Neural cell (in vitro differentiated cells): ENCODE measurements around the gene CRACDL. TPM values are rescaled to one million over a fixed set of nuclear protein-coding genes. Genes with fewer than 3 reads are reported as not detected.

ENCODE experiments used
- H2AFZ ChIP-seq: fragments of 200-600, 300-800 bp; sonication (generic), shearing (Covaris generic); 2 replicates; pipeline ENCODE4 v1.6.0; 2014; ENCODE audit warnings: low read depth, mild to moderate bottlenecking, antibody characterized with exemption, low read length, moderate library complexity
- H3F3A ChIP-seq: fragments of 200-600 bp; shearing (Covaris generic); 2 replicates; pipeline ENCODE4 v1.6.1; 2016; ENCODE audit warnings: mild to moderate bottlenecking, moderate library complexity, mixed read lengths, antibody characterized with exemption, low read length; ENCODE audit not compliant: insufficient read depth, poor library complexity, severe bottlenecking
- H3K27ac ChIP-seq: fragments of 200-600, 300-800 bp; sonication (generic), shearing (Covaris generic); 2 replicates; pipeline ENCODE4 v1.5.1; 2014; ENCODE audit warnings: mild to moderate bottlenecking, low read length, moderate library complexity
- H3K27me3 ChIP-seq: fragments of 300-800, 200-600 bp; sonication (generic), shearing (Covaris generic); 2 replicates; pipeline ENCODE4 v1.6.0; 2014; ENCODE audit warnings: mild to moderate bottlenecking, low read depth, low read length, moderate library complexity; ENCODE audit not compliant: insufficient read depth
- H3K36me3 ChIP-seq: fragments of 300-800, 200-600 bp; sonication (generic), shearing (Covaris generic); 2 replicates; pipeline ENCODE4 v1.5.1; 2014; ENCODE audit warnings: mild to moderate bottlenecking, antibody characterized with exemption, low read length, moderate library complexity; ENCODE audit not compliant: insufficient read depth
- H3K4me2 ChIP-seq: fragments of 300-800, 200-600 bp; sonication (generic), shearing (Covaris generic); 2 replicates; pipeline ENCODE4 v1.6.0; 2014; ENCODE audit warnings: mild to moderate bottlenecking, low read length
- H3K4me3 ChIP-seq: fragments of 300-800, 200-600 bp; sonication (generic), shearing (Covaris generic); 2 replicates; pipeline ENCODE4 v1.5.1; 2014; ENCODE audit warnings: mild to moderate bottlenecking, low read length, moderate library complexity
- H3K79me2 ChIP-seq: fragments of 200-600 bp; shearing (Covaris generic); replicated peaks from 2 replicates; pipeline ENCODE4 v1.6.0; 2014; ENCODE audit warnings: mild to moderate bottlenecking, low read length, moderate library complexity; ENCODE audit not compliant: insufficient read depth
- H3K9ac ChIP-seq: fragments of 300-800, 200-600 bp; sonication (generic), shearing (Covaris generic); 2 replicates; pipeline ENCODE4 v1.6.1; 2016; ENCODE audit warnings: mild to moderate bottlenecking, low read length, mixed read lengths
- H3K9me2 ChIP-seq: fragments of 200-600 bp; shearing (Covaris generic); 2 replicates; pipeline ENCODE4 v1.6.1; 2016; ENCODE audit warnings: mild to moderate bottlenecking, low read length, mixed read lengths; ENCODE audit not compliant: insufficient read depth
- H3K9me3 ChIP-seq: fragments of 200-600, 300-800 bp; sonication (generic), shearing (Covaris generic); 2 replicates; pipeline ENCODE4 v1.6.1; 2016; ENCODE audit warnings: mild to moderate bottlenecking, mixed run types, low read length, moderate library complexity, mixed read lengths
- H4K20me1 ChIP-seq: fragments of 200-600 bp; shearing (Covaris generic); 2 replicates; pipeline ENCODE4 v1.6.1; 2016; ENCODE audit warnings: mild to moderate bottlenecking, mixed run types; ENCODE audit not compliant: insufficient read depth
- EP300 ChIP-seq: fragments of 450-650 bp; conservative IDR thresholded peaks from 2 replicates; pipeline ENCODE4 v1.6.1; 2014; ENCODE audit warnings: antibody characterized with exemption, mild to moderate bottlenecking, moderate library complexity; ENCODE audit not compliant: poor library complexity, severe bottlenecking
- EZH2 ChIP-seq: fragments of 200-600, 300-800 bp; shearing (Covaris generic), sonication (generic); IDR thresholded peaks from 2 replicates; pipeline ENCODE4 v1.6.1; 2014; ENCODE audit warnings: antibody characterized with exemption, low read length, borderline replicate concordance, mild to moderate bottlenecking; ENCODE audit not compliant: insufficient read depth, poor library complexity, severe bottlenecking
- MXI1 ChIP-seq: fragments of 450-650 bp; conservative IDR thresholded peaks from 2 replicates; pipeline ENCODE4 v1.6.1; 2014; ENCODE audit warnings: antibody characterized with exemption, mild to moderate bottlenecking; ENCODE audit not compliant: poor library complexity, severe bottlenecking
- POLR2AphosphoS5 ChIP-seq: IDR thresholded peaks from 2 replicates; pipeline ENCODE4 v1.6.1; 2012
- RAD21 ChIP-seq: fragments of 450-650 bp; conservative IDR thresholded peaks from 2 replicates; pipeline ENCODE4 v1.6.1; 2014; ENCODE audit warnings: antibody characterized with exemption, mild to moderate bottlenecking, moderate library complexity
- SMC3 ChIP-seq: fragments of 450-650 bp; conservative IDR thresholded peaks from 2 replicates; pipeline ENCODE4 v1.6.1; 2014; ENCODE audit warnings: antibody characterized with exemption, mild to moderate bottlenecking, moderate library complexity; ENCODE audit not compliant: poor library complexity
- TAF1 ChIP-seq: IDR thresholded peaks from 2 replicates; pipeline ENCODE4 v1.6.1; 2012; ENCODE audit warnings: low read depth
- polyA plus RNA-seq: library from polyadenylated mRNA; depleted of rRNA; stranded (reverse); fragments of >200 nt; gene quantifications from 2 replicates; pipeline ENCODE4 v1.2.3, GENCODE V29; 2014
- TF ChIP-seq, protein P1 (sequence below): IDR thresholded peaks from 2 replicates; pipeline ENCODE4 v1.6.1; 2012; ENCODE audit warnings: borderline replicate concordance
- TF ChIP-seq, protein P2 (sequence below): fragments of 450-650 bp; IDR thresholded peaks from 2 replicates; pipeline ENCODE4 v1.5.1; 2014; ENCODE audit warnings: antibody characterized with exemption, mild to moderate bottlenecking, moderate library complexity; ENCODE audit not compliant: poor library complexity, severe bottlenecking

CRACDL gene
- polyA plus RNA-seq, 1 donor from 2014 or later: 0.85 TPM

DNA sequence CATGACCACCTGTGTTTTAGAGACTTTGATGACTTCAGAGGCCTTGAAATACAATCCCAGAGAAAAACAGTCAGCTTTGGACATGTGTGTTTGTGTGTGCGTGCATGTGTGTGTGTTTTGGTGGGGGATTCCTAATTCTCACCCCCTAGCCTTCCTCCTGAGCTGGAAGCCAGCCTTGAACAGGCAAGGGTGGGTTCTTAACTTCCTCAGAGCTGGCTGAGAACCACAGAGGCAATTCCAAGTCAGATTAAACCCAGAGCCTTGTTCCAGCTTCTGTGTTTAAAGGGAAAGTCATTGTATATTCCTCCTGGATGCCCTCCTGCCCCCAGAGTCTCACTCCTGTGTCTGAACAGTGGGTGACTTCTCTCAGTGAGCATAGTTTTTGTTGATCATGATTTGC is 159.9 kb downstream of the CRACDL start:
- Histone ChIP-seq H3K9me2 (no peaks in the 10 kb centered on the region), H3K36me3 (no peaks in the 10 kb centered on the region), H3K4me2 (no peak overlapping the region), H2AFZ (no peak overlapping the region), H3K4me3 (no peak overlapping the region), H3K27me3 (no peaks in the 10 kb centered on the region), H3K79me2 (no peaks in the 10 kb centered on the region), H3K27ac (no peak overlapping the region), H3K9ac (no peak overlapping the region), H4K20me1 (no peaks in the 10 kb centered on the region), H3K9me3 (no peaks in the 10 kb centered on the region), H3F3A (no peaks in the 10 kb centered on the region)
- TF ChIP-seq, protein P1, sequence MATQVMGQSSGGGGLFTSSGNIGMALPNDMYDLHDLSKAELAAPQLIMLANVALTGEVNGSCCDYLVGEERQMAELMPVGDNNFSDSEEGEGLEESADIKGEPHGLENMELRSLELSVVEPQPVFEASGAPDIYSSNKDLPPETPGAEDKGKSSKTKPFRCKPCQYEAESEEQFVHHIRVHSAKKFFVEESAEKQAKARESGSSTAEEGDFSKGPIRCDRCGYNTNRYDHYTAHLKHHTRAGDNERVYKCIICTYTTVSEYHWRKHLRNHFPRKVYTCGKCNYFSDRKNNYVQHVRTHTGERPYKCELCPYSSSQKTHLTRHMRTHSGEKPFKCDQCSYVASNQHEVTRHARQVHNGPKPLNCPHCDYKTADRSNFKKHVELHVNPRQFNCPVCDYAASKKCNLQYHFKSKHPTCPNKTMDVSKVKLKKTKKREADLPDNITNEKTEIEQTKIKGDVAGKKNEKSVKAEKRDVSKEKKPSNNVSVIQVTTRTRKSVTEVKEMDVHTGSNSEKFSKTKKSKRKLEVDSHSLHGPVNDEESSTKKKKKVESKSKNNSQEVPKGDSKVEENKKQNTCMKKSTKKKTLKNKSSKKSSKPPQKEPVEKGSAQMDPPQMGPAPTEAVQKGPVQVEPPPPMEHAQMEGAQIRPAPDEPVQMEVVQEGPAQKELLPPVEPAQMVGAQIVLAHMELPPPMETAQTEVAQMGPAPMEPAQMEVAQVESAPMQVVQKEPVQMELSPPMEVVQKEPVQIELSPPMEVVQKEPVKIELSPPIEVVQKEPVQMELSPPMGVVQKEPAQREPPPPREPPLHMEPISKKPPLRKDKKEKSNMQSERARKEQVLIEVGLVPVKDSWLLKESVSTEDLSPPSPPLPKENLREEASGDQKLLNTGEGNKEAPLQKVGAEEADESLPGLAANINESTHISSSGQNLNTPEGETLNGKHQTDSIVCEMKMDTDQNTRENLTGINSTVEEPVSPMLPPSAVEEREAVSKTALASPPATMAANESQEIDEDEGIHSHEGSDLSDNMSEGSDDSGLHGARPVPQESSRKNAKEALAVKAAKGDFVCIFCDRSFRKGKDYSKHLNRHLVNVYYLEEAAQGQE: no peak
- TF ChIP-seq, protein P2, sequence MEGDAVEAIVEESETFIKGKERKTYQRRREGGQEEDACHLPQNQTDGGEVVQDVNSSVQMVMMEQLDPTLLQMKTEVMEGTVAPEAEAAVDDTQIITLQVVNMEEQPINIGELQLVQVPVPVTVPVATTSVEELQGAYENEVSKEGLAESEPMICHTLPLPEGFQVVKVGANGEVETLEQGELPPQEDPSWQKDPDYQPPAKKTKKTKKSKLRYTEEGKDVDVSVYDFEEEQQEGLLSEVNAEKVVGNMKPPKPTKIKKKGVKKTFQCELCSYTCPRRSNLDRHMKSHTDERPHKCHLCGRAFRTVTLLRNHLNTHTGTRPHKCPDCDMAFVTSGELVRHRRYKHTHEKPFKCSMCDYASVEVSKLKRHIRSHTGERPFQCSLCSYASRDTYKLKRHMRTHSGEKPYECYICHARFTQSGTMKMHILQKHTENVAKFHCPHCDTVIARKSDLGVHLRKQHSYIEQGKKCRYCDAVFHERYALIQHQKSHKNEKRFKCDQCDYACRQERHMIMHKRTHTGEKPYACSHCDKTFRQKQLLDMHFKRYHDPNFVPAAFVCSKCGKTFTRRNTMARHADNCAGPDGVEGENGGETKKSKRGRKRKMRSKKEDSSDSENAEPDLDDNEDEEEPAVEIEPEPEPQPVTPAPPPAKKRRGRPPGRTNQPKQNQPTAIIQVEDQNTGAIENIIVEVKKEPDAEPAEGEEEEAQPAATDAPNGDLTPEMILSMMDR: no peak

DNA sequence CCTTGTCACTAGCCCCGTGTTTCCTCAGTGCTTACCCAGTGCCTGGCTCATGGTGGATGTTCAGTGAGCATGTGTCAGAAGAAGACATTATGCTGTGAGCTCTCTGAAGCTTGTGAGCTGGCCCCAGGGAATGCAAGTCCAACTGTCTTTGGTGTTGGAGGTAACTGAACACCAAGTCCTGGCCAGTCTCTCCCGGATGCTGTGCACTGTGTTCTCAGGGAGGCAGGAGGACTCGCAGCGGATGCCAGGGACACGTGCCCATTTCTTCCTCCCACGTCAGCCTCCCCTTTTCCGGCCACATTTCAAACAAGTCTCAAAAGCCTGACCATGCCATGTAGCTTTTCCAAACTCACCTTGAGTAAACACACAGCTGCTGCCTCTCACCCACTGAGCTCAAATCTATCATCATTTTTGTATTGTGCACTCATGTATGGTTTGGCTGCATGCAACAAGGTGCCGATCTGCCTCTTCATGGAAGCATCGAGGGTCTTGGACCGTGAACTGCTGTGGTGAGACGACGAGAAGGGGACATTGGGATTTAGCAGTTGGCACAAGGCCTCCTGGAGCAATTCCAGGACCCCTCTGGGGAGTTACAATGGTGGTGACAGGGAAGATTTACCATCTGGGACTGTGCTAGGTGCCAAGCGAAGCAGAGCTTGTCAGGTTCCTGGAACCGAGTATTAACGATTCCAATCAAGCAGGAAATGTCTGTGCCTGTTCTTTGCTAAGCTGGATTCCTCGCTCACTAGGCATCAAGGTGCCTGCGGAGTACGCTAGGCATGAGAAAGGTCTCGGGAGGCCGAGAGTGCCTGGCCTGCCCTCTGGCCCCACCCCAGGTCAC is 160.7 kb downstream of the CRACDL start:
- TF ChIP-seq SMC3 (no peak), MXI1 (no peak), EP300 (no peak), RAD21 (no peak), POLR2AphosphoS5 (no peak), TAF1 (no peak), EZH2 (no peak)
- TF ChIP-seq, protein P1: no peak
- TF ChIP-seq, protein P2: no peak
- Histone ChIP-seq H2AFZ (no peak overlapping the region), H3K27ac (no peak overlapping the region), H3K79me2 (no peaks in the 10 kb centered on the region), H3K9ac (no peak overlapping the region), H3K36me3 (no peaks in the 10 kb centered on the region), H3K4me3 (no peak overlapping the region), H3F3A (no peaks in the 10 kb centered on the region), H4K20me1 (no peaks in the 10 kb centered on the region), H3K9me2 (no peaks in the 10 kb centered on the region), H3K9me3 (no peaks in the 10 kb centered on the region), H3K27me3 (no peaks in the 10 kb centered on the region), H3K4me2 (no peak overlapping the region)
